NB4 (cell line): ENCODE data around the gene DHRS3.

ENCODE experiments used
- POLR2A ChIP-seq: IDR thresholded peaks from 2 replicates; pipeline ENCODE4 v1.6.1; 2011; ENCODE audit warnings: mild to moderate bottlenecking; ENCODE audit not compliant: insufficient read length; ENCODE audit errors: extremely low read depth
- TF ChIP-seq, protein P1 (sequence below): IDR thresholded peaks from one replicate; pipeline ENCODE4 v1.5.1; 2012; ENCODE audit warnings: low read depth, low read length
- TF ChIP-seq, protein P2 (sequence below): IDR thresholded peaks from 2 replicates; pipeline ENCODE4 v1.6.1; 2011; ENCODE audit warnings: low read depth, low read length

DNA sequence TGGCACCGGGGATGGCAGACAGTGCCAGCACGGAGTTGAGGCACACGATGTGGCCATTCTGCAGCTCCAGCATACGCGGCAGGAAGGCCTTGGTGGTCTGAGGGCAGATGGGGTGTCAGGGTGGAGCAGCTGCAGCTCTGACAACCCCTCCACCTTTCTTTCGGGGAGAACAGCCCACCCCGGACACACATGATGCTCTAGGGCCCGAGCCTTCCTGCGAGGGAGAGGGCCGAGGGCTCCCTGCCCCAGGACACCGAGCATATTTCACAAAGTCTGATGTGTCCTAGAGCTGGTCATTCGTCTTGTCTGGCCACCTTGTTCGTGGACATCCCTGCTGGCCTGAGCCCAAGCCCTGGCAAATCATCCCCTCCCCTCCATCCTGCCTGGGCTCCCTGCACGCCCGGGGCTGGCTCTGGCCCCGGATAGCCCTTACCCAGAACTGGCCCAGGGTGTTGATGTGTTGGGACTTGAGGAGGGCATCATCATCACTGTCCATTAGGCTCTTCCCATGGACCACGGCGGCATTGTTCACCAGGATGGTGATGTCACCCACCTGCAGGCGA lies 39.1 kb downstream of the DHRS3 start:
- TF ChIP-seq, protein P1, sequence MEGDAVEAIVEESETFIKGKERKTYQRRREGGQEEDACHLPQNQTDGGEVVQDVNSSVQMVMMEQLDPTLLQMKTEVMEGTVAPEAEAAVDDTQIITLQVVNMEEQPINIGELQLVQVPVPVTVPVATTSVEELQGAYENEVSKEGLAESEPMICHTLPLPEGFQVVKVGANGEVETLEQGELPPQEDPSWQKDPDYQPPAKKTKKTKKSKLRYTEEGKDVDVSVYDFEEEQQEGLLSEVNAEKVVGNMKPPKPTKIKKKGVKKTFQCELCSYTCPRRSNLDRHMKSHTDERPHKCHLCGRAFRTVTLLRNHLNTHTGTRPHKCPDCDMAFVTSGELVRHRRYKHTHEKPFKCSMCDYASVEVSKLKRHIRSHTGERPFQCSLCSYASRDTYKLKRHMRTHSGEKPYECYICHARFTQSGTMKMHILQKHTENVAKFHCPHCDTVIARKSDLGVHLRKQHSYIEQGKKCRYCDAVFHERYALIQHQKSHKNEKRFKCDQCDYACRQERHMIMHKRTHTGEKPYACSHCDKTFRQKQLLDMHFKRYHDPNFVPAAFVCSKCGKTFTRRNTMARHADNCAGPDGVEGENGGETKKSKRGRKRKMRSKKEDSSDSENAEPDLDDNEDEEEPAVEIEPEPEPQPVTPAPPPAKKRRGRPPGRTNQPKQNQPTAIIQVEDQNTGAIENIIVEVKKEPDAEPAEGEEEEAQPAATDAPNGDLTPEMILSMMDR: no peak
- TF ChIP-seq, protein P2, sequence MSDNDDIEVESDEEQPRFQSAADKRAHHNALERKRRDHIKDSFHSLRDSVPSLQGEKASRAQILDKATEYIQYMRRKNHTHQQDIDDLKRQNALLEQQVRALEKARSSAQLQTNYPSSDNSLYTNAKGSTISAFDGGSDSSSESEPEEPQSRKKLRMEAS: no peak
- no peak for TF ChIP-seq POLR2A
